GM12864 (cell line): Measurements from ENCODE around the gene BCL2L11.

Source experiments
- DNase-seq: peaks from one replicate; pipeline ENCODE4 v3.0.0-alpha.2; 2011; ENCODE audit warnings: low read depth
- H3K4me3 ChIP-seq: 2 replicates; pipeline ENCODE4 v1.5.1; 2011; ENCODE audit warnings: mild to moderate bottlenecking, low read depth, low read length, control low read depth
- CTCF ChIP-seq: IDR thresholded peaks from 2 replicates; pipeline ENCODE4 v1.5.1; 2011; ENCODE audit warnings: low read depth, mild to moderate bottlenecking, moderate library complexity, low read length, control low read depth, inconsistent platforms; ENCODE audit errors: missing control alignments

BCL2L11 gene

GRCh38 chr2:111209045-111209514 lies 88.4 kb downstream of the BCL2L11 start:
- no peak overlapping the region for H3K4me3 ChIP-seq
- peak; percentile 85 for DNase-seq

GRCh38 chr2:111210036-111210435 lies 89.3 kb downstream of the BCL2L11 start:
- TF ChIP-seq CTCF, result no peak
- no peak overlapping the region for H3K4me3 ChIP-seq
- DNase-seq, result no peak

More at GRCh38 chr2:111209045-111209514, 88.4 kb downstream of the BCL2L11 start:
- TF ChIP-seq CTCF, result no peak

GRCh38 chr2:111213877-111214276 lies 93.2 kb downstream of the BCL2L11 start:
- no peak for TF ChIP-seq CTCF
- DNase-seq, result no peak
- no peak overlapping the region for H3K4me3 ChIP-seq

- TF ChIP-seq CTCF, result no peak
- no peak for DNase-seq
- H3K4me3 ChIP-seq, result no peak overlapping the region
Observed at GRCh38 chr2:111216811-111217652, 96.3 kb downstream of the BCL2L11 start.
